Brain microvascular endothelial cell (primary cell): ENCODE data around the gene BUB1.
A peak's percentile ranks its signal among the peaks of the same experiment; 100 is the strongest.

Experiments
- DNase-seq: peaks from one replicate; pipeline ENCODE4 v3.0.0-alpha.2; 2020
- H3K27ac ChIP-seq: fragments of 250-450 bp; sonication (Bioruptor Pico); 2 replicates; pipeline ENCODE4 v1.5.1; 2020; ENCODE audit warnings: mild to moderate bottlenecking, moderate library complexity
- H3K27me3 ChIP-seq: fragments of 250-450 bp; sonication (Bioruptor Pico); replicated peaks from 2 replicates; pipeline ENCODE4 v1.5.1; 2020; ENCODE audit warnings: mild to moderate bottlenecking
- H3K36me3 ChIP-seq: fragments of 250-450 bp; sonication (Bioruptor Pico); replicated peaks from 2 replicates; pipeline ENCODE4 v1.5.1; 2020; ENCODE audit warnings: mild to moderate bottlenecking
- H3K4me3 ChIP-seq: 2 replicates; pipeline ENCODE4 v1.5.1; 2011; ENCODE audit warnings: low read depth, mild to moderate bottlenecking, control low read depth, low read length, moderate library complexity
- CTCF ChIP-seq: IDR thresholded peaks from 2 replicates; pipeline ENCODE4 v1.5.1; 2011; ENCODE audit warnings: low read depth, mild to moderate bottlenecking, moderate library complexity, low read length, control low read depth, inconsistent platforms; ENCODE audit errors: missing control alignments
- in situ Hi-C: cut with HindIII; loops from 2 replicates; pipeline ENCODE4 v1.10.0; 2017; ENCODE audit warnings: low sequenced_read_pairs, low pct_ligation_motif_present

BUB1 gene

GRCh38 chr2:110659248-110659647 is 18.6 kb downstream of the BUB1 start:
- Histone ChIP-seq H3K4me3 (no peak overlapping the region), H3K27me3 (no peaks in the 10 kb centered on the region), H3K27ac (peak overlapping the region; percentile 2), H3K36me3 (no peaks in the 10 kb centered on the region)
- no peak for TF ChIP-seq CTCF
- DNase-seq = peak; percentile 29
- in situ Hi-C loops = no loop called here

GRCh38 chr2:110657724-110658305 is 20.0 kb downstream of the BUB1 start:
- Histone ChIP-seq H3K36me3 (no peaks in the 10 kb centered on the region), H3K27me3 (no peaks in the 10 kb centered on the region), H3K4me3 (no peak overlapping the region), H3K27ac (no peak overlapping the region)
- no peak for TF ChIP-seq CTCF
- no peak for DNase-seq
- in situ Hi-C loops = no loop called here

DNA sequence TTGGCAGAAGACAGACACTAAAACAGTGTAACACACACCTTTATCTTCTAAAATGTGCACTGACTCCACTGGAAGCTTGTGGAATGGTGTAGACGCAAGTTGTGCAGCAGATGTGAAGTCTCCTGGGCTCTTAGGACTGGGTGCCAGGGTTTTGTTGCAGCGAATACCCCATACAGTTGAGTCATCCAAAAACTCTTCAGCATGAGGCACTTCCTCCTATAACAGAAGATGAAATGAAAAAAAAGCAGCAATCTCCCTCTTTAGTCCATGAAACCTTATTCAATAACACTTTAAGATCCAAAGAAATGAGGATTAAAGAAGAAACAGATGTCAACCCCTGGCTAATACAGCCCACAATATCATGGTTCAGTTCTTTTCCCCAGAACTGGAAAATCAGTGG is 22.2 kb downstream of the BUB1 start:
- in situ Hi-C loops = no loop called here

GRCh38 chr2:110653861-110654260 is 24.0 kb downstream of the BUB1 start:
- no peak overlapping the region for H3K27ac ChIP-seq
- TF ChIP-seq CTCF = no peak
- H3K27me3 ChIP-seq = no peaks in the 10 kb centered on the region
- no peaks in the 10 kb centered on the region for H3K36me3 ChIP-seq
- in situ Hi-C loops = no loop called here
- no peak overlapping the region for H3K4me3 ChIP-seq
- DNase-seq = no peak

More for the DNA sequence above, 22.2 kb downstream of the BUB1 start:
- TF ChIP-seq CTCF = no peak
- no peak overlapping the region for H3K27ac ChIP-seq
- no peaks in the 10 kb centered on the region for H3K27me3 ChIP-seq
- DNase-seq = peak; percentile 27
- no peak overlapping the region for H3K4me3 ChIP-seq
- H3K36me3 ChIP-seq = no peaks in the 10 kb centered on the region

- H3K27ac ChIP-seq = no peak overlapping the region
Observed at GRCh38 chr2:110650346-110650745, 27.5 kb downstream of the BUB1 start.

More at GRCh38 chr2:110650346-110650745, 27.5 kb downstream of the BUB1 start:
- no peak for DNase-seq
- TF ChIP-seq CTCF = no peak
- in situ Hi-C loops = no loop called here
- Histone ChIP-seq H3K27me3 (no peaks in the 10 kb centered on the region), H3K4me3 (no peak overlapping the region), H3K36me3 (no peaks in the 10 kb centered on the region)
